RCC 7860 (cell line): ENCODE measurements around the gene GPR78.

Experiments
- DNase-seq: peaks from one replicate; pipeline ENCODE4 v3.0.0-alpha.2; 2015; ENCODE audit warnings: low spot score
- FAIRE-seq: peaks from 2 replicates; lab custom pipeline; 2012; peaks lifted over from hg19 to GRCh38; lab: Jason Lieb, UNC

Gene GPR78

DNA sequence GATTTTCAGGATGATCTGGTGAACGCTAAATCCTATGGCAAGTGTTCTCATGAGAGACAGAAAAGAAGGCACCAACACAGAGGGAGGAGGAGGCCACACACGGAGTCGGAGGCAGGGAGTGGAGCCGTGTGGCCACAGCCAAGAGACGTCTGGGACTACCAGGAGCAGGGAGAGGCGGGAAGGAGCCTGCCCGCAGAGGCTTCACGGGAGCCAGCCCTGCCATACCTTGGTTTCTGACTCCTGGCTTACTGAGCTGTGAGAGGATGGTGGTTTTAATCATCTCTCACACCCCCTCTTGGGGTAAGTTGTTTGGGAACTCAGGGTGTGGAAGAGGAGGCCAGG, 33.5 kb upstream of the GPR78 start:
- DNase-seq: no peak
- no peak for FAIRE-seq

DNA sequence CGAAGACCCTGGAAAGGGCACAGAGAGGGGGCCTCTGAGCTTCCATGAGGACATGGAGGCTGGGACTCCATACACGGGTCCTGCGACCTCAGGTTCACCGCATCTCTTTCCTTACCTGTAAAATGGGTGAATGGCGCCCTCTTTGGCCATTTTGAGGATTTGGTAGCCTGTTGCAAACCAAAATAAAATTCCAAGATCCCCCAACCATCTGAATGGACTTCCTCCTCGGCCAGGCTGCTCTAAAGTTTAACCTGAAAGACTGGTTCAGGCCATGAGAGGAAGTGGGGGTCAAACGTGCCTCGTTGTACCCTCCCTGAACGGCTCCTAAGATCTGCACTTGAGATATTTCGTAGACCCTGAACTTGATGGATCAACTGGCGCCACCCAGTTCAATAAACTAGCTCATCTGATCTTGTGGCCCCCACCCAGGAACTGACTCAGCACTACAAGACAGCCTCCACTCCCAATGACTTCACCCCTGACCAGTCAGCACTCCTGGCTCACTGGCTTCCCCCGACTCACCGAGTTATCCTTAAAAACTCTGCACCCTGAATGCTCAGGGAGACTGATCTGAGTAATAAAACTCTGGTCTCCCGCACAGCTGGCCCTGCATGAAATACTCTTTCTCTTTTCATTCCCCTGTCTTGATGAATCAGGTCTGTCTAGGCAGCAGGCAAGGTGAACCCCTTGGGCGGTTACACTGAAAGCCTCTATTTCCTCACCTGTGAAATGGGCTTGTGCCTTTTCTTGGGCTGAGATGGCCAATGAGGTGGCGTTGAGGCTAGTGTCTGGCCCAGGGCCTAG, 32.9 kb upstream of the GPR78 start:
- DNase-seq (peak; percentile 67), FAIRE-seq (no peak)

DNA sequence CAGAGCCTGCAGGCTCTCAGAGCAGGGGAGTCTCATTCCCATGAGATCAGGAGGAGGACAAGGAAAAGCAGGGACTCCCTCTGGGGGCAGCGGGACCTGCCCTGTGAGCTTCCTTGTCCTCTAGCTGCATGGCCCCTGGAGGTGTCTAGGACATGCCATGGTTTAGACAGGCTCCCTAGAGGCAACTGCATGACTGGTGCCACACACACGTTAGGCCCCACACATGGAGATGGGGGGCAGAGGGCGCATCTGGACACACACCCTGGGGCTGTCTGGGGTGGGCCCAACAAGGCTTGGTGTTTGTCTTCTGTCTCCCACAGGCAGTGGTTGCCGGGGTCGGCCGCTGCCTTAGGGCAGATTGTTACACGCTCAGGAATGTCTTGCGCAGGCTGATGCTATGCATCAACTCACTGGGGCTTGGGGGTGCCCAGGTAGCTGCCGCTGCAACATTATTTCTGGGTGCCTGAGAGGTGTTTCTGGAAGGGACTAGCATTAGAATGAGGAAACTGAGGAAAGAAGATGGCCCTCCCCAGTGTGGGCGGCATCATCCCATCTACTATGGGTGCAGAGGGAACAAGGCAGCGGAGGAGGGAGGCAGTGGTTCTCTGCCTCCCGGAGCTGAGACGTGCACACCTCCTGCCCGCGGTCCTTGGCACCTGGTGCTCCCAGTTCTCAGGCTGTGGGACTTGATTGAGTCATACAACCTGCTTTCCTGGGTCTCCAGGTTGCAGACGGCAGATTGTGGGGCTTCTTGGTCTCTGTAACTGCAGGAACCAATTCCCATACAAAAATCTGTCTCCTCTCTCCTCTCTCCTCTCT, 32.1 kb upstream of the GPR78 start:
- FAIRE-seq (no peak), DNase-seq (no peak)

DNA sequence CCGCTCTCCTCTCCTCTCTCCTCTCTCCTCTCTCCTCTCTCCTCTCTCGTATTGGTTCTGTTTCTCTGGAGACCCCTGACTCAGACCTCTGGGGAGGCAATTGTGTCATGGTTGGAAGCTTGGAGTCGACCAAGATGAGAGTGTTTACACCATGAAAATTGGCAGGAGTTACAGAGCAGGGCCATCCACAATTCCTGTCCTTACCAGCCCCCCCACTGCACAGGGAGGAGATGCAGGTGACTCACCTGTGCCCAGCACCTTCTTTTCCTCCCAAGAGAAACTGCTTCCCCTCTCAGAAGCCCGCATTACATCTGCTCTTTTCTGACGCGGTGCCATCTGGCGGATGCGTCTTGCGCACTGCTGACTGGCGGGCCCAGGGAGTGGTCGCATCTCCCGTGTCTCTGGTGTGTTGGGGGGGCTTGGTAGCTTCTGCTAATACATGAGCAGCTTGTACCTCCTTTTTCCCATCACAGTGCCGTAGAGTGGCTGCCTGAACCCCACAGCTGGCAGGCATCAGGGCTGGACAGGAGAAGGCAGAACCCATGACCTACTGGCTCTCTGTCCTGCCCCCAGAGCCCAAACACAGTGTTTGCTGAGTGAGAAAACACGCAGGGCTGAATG, 31.4 kb upstream of the GPR78 start:
- DNase-seq: no peak

DNA sequence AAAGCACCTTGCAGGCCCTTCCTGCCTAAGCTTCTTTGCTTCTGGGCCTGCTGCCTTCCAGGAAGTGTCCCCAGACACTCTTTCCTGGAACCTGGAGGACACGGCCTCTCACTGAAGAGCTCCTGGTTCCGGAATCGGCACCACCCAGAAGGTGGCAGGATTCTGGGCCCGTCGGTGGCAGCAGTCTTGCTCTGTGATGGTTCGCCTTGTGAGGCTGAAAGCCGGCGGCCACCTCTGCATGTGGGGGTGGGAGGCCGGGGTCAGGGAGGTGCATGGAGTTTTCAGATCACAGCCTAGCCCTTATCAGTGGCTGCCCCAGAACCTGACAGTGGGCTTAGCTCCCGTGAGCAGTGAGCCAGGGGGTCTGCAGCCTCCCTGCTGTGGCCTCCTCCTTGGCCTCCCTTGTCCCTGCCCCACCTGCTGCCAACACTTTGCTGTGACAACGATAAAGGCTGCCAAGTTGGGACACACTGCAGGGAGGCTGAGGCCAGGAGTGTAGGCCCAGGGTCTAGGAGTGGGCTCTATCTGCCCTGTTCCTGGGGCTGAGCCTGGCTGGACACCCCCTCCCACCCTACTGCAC, 30.8 kb upstream of the GPR78 start:
- no peak for DNase-seq
- FAIRE-seq: no peak

More for the DNA sequence above, 31.4 kb upstream of the GPR78 start:
- no peak for FAIRE-seq

DNA sequence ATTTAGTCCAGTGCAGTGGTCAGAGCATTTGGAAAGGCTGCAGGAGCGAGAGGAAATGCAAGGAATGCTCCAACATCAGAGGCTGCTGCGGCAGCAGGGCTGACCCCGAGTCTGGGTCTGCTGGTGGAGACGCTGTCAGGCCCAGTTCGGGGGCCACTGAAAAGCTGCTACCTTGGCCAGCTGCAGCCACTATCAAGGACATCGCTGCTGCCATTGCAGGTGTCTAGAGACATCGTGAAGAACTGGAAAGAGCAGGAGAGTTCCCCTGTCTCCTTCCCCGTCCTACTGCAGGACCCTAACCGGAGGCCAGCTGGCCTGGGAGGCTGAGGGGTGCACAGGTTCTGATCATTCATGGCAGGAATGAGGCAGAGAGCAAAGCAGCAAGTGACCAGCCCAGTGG, 29.5 kb upstream of the GPR78 start:
- no peak for FAIRE-seq
- no peak for DNase-seq

- DNase-seq (no peak), FAIRE-seq (no peak)
These were observed 28.2 kb upstream of the GPR78 start for GRCh38 chr4:8552024-8552423.

GRCh38 chr4:8552581-8553205, 27.5 kb upstream of the GPR78 start:
- DNase-seq: no peak

GRCh38 chr4:8553216-8553615, 27.0 kb upstream of the GPR78 start:
- DNase-seq (no peak), FAIRE-seq (no peak)

More at GRCh38 chr4:8552581-8553205, 27.5 kb upstream of the GPR78 start:
- no peak for FAIRE-seq

GRCh38 chr4:8553991-8554405, 26.2 kb upstream of the GPR78 start:
- DNase-seq: no peak
- FAIRE-seq: no peak

- DNase-seq (no peak), FAIRE-seq (no peak)
These were observed 25.6 kb upstream of the GPR78 start for GRCh38 chr4:8554555-8555100.

DNA sequence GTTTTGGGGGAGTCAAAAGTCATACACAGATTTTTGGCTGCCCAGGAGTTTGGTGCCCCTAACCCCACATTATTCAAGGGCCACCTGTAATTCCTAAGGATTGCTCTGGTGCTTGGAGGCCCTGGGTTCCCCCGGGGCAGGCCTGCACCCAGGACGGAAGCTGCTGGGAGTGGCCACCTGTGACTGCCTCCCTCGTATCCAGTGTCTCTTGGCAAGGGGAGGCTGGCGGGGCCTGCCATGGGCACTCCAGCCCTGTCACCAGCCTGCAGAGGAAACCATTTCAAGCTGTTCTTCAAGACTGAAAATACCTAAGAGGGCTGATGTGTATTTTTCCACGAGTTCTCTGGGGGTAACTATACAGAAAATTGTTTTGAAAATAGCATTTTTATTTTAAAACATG, 24.5 kb upstream of the GPR78 start:
- no peak for FAIRE-seq
- DNase-seq: no peak

DNA sequence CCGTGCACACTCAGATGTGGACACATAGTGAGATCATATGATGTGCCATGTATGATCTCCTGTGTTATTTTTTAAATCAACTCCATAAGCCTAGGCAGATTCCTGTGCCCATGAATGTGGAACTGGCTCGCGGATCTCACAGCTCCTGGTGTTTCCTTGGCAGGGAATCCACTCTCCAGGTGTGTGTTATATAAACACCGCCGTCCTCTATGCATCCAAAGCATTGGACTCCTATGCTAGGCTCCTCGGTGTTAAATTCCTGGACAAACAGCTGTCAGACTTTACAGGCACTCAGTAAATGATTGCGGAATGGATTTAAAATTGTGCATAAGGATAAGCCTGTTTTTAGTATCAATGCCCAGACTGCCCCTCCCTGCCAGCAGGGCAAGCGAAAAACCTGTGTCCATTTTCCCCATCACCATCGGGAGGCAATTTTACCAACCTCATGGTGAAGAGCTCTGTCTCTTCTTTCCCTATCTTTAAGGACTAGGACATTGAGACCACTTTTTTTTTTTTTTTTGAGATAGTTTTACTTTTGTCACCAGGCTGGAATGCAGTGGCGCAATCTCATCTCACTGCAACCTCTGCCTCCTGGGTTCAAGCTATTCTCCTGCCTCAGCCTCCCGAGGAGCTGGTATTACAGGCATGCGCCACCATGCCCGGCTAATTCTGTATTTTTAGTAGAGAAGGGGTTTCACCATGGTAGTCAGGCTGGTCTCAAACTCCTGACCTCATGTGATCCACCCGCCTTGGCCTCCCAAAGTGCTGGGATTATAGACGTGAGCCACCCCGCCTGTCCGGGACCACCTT, 23.6 kb upstream of the GPR78 start:
- DNase-seq: no peak
- no peak for FAIRE-seq

GRCh38 chr4:8557151-8558076, 22.8 kb upstream of the GPR78 start:
- DNase-seq: no peak

DNA sequence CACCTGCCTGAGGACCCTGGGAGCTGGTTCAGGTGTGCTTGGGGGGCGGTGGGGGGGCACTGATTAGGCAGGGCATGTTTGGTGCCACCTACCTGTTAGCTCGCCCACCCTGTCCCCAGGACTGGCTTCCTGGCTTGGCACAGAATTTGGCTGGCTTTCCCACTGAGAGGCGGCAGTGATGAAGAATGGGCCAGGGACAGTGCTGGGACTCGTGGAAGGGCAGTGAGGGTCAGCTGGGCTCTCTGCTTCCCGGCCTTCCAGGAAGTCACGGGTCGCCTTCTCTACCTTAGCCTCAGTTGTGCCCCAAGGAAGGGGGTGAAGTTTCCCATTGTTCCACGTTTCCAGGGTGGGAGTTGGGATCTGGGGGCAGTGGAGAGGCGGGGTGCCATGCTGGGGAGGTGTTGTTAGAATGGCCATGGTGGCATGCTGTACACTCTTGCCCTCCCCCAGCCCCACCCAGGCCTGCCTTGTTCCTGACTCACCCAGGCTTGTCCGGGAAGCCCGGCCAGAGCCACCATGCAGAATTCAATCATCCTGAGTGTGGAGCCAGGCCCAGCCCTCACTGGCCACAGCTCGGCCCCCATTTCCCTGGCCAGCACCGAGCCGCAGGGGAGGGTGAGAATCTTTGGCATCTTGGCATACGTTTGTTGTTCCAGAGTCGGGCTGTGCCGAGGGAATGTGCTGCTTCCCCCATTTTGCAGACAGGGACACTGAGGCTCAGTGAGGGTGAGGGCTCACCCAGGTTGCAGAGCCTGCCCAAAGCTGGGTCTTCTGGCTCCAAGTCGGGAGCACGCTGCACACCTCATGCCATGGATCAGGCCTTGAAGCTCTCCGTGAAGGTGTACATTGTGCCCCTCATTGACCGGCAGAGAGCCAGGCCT, 21.9 kb upstream of the GPR78 start:
- no peak for DNase-seq
- FAIRE-seq: no peak

More at GRCh38 chr4:8557151-8558076, 22.8 kb upstream of the GPR78 start:
- FAIRE-seq: no peak

DNA sequence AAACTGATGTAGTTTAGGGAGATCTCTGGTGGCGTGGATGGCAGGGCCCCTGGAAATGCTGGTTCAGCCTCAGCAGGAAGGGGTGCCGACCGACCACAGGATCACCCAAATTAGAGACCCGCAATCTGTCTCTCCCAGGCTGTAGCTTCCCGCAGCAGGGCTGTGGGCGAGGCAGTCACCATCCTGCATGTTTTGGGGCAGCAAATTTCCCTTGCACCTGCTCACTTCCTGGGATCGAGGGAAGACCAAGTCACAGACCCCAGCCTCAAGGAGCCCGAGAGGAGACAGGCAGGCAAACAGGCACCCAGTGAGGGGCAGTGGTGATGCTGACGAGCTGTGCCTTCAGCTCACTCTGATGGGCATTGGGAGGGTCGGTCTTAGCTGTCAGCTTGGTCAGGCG, 21.2 kb upstream of the GPR78 start:
- no peak for DNase-seq
- FAIRE-seq: no peak

DNA sequence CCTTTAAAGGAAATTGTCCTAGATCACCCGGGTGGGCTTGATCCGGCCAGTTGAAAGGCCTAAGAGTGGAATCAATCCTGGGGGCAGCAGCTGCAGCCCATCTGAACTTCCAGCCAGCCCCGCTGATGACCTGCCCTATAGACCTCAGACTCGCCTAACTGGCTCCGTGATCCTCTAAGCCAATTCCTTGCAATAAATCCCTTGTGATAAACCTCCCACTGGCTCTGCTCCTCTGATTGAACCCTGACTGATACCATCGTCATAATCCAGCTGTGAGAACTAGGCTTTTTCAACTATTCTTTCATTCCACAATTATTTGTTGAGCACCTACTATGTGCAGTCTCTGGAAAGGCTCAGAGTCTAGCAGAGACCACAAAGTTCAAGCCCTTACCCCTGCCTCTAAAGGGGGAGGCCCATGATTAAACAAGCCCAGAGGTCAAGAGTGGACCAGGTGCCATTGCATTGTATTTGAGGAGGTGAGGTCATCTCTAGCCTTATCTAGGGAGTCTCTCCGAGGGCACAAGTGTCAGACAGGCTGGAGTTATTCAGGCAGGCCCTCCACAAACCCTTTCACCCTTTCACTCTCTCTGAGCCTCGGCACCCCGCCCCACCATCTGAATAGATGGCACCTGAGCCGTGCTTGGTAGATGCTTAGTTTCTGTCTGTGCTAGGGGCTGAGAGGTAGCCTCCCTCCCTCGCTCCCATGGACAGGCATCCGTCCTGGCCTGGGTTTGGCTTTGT, 20.5 kb upstream of the GPR78 start:
- DNase-seq: no peak
- no peak for FAIRE-seq
